Transverse colon (tissue), 4 donors: Measurements from ENCODE around the gene CRYGN. TPM values are rescaled to one million over a fixed set of nuclear protein-coding genes. Genes with fewer than 3 reads are reported as not detected.

ENCODE experiments used
- DNase-seq: peaks from one replicate; pipeline ENCODE4 v3.0.0-alpha.2; 2019
- H3K27ac ChIP-seq, 4 donors: fragments of 200-600 bp; sonication (generic); 2 replicates each; pipeline ENCODE4 v1.5.1; 2016 to 2018; ENCODE audit warnings: inconsistent platforms in 4 of 4
- H3K27me3 ChIP-seq: fragments of 200-600 bp; sonication (generic); 2 replicates; pipeline ENCODE4 v1.5.1; 2017; ENCODE audit warnings: inconsistent platforms
- H3K36me3 ChIP-seq, 4 donors: fragments of 200-600 bp; sonication (generic); 2 replicates each; pipeline ENCODE4 v1.5.1; 2017 to 2019; ENCODE audit warnings: inconsistent platforms in 4 of 4
- H3K4me1 ChIP-seq, 4 donors: fragments of 200-600 bp; sonication (generic); 2 replicates each; pipeline ENCODE4 v1.5.1; 2017 to 2020; ENCODE audit warnings: inconsistent platforms in 4 of 4
- H3K4me3 ChIP-seq, 4 donors: fragments of 200-600 bp; sonication (generic); 1 replicate in 1 of 4; 2 replicates in 3 of 4; pipeline versions ENCODE4 v1.5.1 to v1.6.1; 2017 to 2019; ENCODE audit warnings: inconsistent platforms in 4 of 4
- H3K9me3 ChIP-seq, 2 donors: fragments of 200-600 bp; sonication (generic); 2 replicates each; pipeline ENCODE4 v1.5.1; 2017 to 2019; ENCODE audit warnings: inconsistent platforms in 2 of 2
- EP300 ChIP-seq: sonication (generic); formaldehyde crosslinking; IDR thresholded peaks from one replicate; pipeline ENCODE4 v1.6.1; 2017; ENCODE audit warnings: antibody characterized with exemption, low read depth
- POLR2A ChIP-seq: fragments of 450-650 bp; IDR thresholded peaks from one replicate; pipeline ENCODE4 v1.6.1; 2016; ENCODE audit warnings: antibody characterized with exemption, mild to moderate bottlenecking, moderate library complexity
- POLR2AphosphoS5 ChIP-seq, 3 donors: sonication (generic); formaldehyde crosslinking; IDR thresholded peaks; one replicate each; pipeline ENCODE4 v1.6.1; 2016; ENCODE audit warnings: antibody characterized with exemption in 3 of 3
- WGBS, 2 donors: methylation state at CpG; one replicate each; pipeline ENCODE4 v1.1.5; 2018; ENCODE audit warnings: low coverage in 1 of 2; 5-methylcytosine and 5-hydroxymethylcytosine counted together
- in situ Hi-C, 4 donors: fragments of 200-750 bp; cut with MboI; loops; one replicate each; pipeline versions ENCODE4 v1.15.0 to v1.15.1; 2017; ENCODE audit warnings: low sequenced_read_pairs in 3 of 4, low pct_ligation_motif_present in 1 of 4, low pct_unique_long_range_greater_than_20kb in 1 of 4
- intact Hi-C: fragments of 100-400 bp; cut with DNase I; formaldehyde crosslinking; loops from one replicate; pipeline ENCODE4 v1.15.1; 2023; ENCODE audit warnings: low total_unique reads
- small RNA-seq, 4 donors: library from RNA; depleted of rRNA; stranded (forward); fragments of <200 nt; gene quantifications; one replicate each; pipeline ENCODE3, GENCODE V24; 2016
- total RNA-seq, 4 donors: library from RNA; depleted of rRNA; stranded (reverse); fragments of >200 nt; gene quantifications; one replicate each; pipeline ENCODE4 v1.1.0, GENCODE V29; 2016
- TF ChIP-seq, protein P1 (sequence below), 5 experiments: fragments of 200-600 bp in 3 of 5; fragments of 450-650 bp in 2 of 5; sonication (generic) in 3 of 5; IDR thresholded peaks; 1 replicate in 2 of 5; 2 replicates in 3 of 5; pipeline ENCODE4 v1.5.1; 2016 to 2017; ENCODE audit warnings: antibody characterized with exemption in 5 of 5, inconsistent platforms in 3 of 5, mild to moderate bottlenecking in 2 of 5, moderate library complexity in 1 of 5

CRYGN gene
- total RNA-seq, 4 donors from 2014 or later: not detected

- DNase-seq: no peak
- WGBS, 2 donors: 66 to 85% methylated on average over 2 to 28 of the region's 32 CpGs
Measured at GRCh38 chr7:151380199-151381097, 59.5 kb downstream of the CRYGN start.

GRCh38 chr7:151379534-151380198 is 60.3 kb downstream of the CRYGN start:
- 93% methylated on average over 25 of the region's 25 CpGs; no CpG with 5 or more reads in 1 of the 2 donors for WGBS, 2 donors
- DNase-seq: no peak
- H3K36me3 ChIP-seq: peaks cover 0 to 21% (median 10%) of the 10 kb centered on the region in 4 donors

More at GRCh38 chr7:151380199-151381097, 59.5 kb downstream of the CRYGN start:
- Histone ChIP-seq H3K27me3 (peaks cover 28% of the 10 kb centered on the region), H3K4me1 (peaks cover 6 to 16% (median 14%) of the 10 kb centered on the region in 4 donors), H3K4me3 (no peak overlapping the region), H3K36me3 (peaks cover 0 to 21% (median 8%) of the 10 kb centered on the region in 4 donors), H3K9me3 (no peaks in the 10 kb centered on the region), H3K27ac (no peak overlapping the region)
- TF ChIP-seq POLR2A: no peak
- no peak for TF ChIP-seq POLR2AphosphoS5 (IDR thresholded peaks at IDR 0.05)
- TF ChIP-seq, protein P1, sequence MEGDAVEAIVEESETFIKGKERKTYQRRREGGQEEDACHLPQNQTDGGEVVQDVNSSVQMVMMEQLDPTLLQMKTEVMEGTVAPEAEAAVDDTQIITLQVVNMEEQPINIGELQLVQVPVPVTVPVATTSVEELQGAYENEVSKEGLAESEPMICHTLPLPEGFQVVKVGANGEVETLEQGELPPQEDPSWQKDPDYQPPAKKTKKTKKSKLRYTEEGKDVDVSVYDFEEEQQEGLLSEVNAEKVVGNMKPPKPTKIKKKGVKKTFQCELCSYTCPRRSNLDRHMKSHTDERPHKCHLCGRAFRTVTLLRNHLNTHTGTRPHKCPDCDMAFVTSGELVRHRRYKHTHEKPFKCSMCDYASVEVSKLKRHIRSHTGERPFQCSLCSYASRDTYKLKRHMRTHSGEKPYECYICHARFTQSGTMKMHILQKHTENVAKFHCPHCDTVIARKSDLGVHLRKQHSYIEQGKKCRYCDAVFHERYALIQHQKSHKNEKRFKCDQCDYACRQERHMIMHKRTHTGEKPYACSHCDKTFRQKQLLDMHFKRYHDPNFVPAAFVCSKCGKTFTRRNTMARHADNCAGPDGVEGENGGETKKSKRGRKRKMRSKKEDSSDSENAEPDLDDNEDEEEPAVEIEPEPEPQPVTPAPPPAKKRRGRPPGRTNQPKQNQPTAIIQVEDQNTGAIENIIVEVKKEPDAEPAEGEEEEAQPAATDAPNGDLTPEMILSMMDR (IDR thresholded peaks at IDR 0.05): no peak
- intact Hi-C loops (no loop called here), in situ Hi-C loops (no loop called here)

GRCh38 chr7:151379193-151379520 is 60.8 kb downstream of the CRYGN start:
- H3K27me3 ChIP-seq: peaks cover 28% of the 10 kb centered on the region
- intact Hi-C loops (no loop called here), in situ Hi-C loops (no loop called here)
- TF ChIP-seq POLR2AphosphoS5 (IDR thresholded peaks at IDR 0.05) (no peak), EP300 (no peak), POLR2A (no peak)
- TF ChIP-seq, protein P1 (IDR thresholded peaks at IDR 0.05): no peak
- no peak overlapping the region for H3K27ac ChIP-seq
- 88 to 90% methylated on average over 2 to 6 of the region's 6 CpGs for WGBS, 2 donors
- no peaks in the 10 kb centered on the region for H3K9me3 ChIP-seq
- H3K36me3 ChIP-seq: peaks cover 0 to 25% (median 13%) of the 10 kb centered on the region in 4 donors
- H3K4me1 ChIP-seq: peaks cover 6 to 16% (median 14%) of the 10 kb centered on the region in 4 donors
- DNase-seq: no peak
- no peak overlapping the region for H3K4me3 ChIP-seq

More at GRCh38 chr7:151379534-151380198, 60.3 kb downstream of the CRYGN start:
- Histone ChIP-seq H3K27ac (no peak overlapping the region), H3K9me3 (no peaks in the 10 kb centered on the region), H3K4me3 (no peak overlapping the region), H3K4me1 (peaks cover 6 to 16% (median 14%) of the 10 kb centered on the region in 4 donors), H3K27me3 (peaks cover 28% of the 10 kb centered on the region)
- in situ Hi-C loops: no loop called here
- TF ChIP-seq POLR2A (no peak), POLR2AphosphoS5 (IDR thresholded peaks at IDR 0.05) (no peak), EP300 (no peak)
- TF ChIP-seq, protein P1 (IDR thresholded peaks at IDR 0.05): no peak
- intact Hi-C loops: no loop called here

Small RNA genes within 50 kb of the gene (small RNA-seq; reads per million reads assigned to genes)
- gene MIR3907 (0 reads per million in 4 donors), gene RN7SL76P (0 reads per million in 4 donors)

Other genes with a start within 250 kb of the CRYGN start
- not detected for gene H2BK1, start 229.7 kb downstream of the CRYGN start, total RNA-seq
- 10 to 100 TPM in 3 of 4 donors, 1 to 10 TPM in 1; 10.0 to 30.8 (median 27.8) TPM for gene ABCF2, start 212.9 kb downstream of the CRYGN start, total RNA-seq
- 100 to 1,000 TPM in 1 of 4 donors, 10 to 100 TPM in 3; 48.4 to 104 (median 50.9) TPM for gene CHPF2, start 207.7 kb downstream of the CRYGN start, total RNA-seq
- 10 to 100 TPM in 2 of 4 donors, 1 to 10 TPM in 2; 6.6 to 19.1 (median 9.9) TPM for gene SMARCD3, start 191.4 kb downstream of the CRYGN start, total RNA-seq
- gene NUB1, start 98.3 kb downstream of the CRYGN start, total RNA-seq: 10 to 100 TPM; 26.3 to 69.5 (median 56.4) TPM
- 10 to 100 TPM in 1 of 4 donors, 1 to 10 TPM in 3; 2.8 to 33.3 (median 7.1) TPM for gene WDR86, start 30.1 kb downstream of the CRYGN start, total RNA-seq
- gene RHEB, start 79.8 kb upstream of the CRYGN start, total RNA-seq: 10 to 100 TPM; 12.7 to 70.5 (median 42.8) TPM